HCT116 (cell line): Measurements from ENCODE around the gene BCL2L2. TPM values are rescaled to one million over a fixed set of nuclear protein-coding genes. Genes with fewer than 3 reads are reported as not detected.
A peak's percentile ranks its signal among the peaks of the same experiment; 100 is the strongest.

Experiments used
- ATAC-seq: fragments of 200-7000 bp; cut with Tn5 transposase; 2 replicates; pipeline ENCODE4 v1.9.1; 2020; ENCODE audit warnings: mild to moderate bottlenecking, moderate library complexity
- BruUV-seq: library from RNA; stranded (reverse); fragments of 400-500 nt; replicated peaks from 2 replicates; lab custom pipeline; 2021; lab: Mats Ljungman, UMichigan
- CTCF ChIA-PET: fragments of 300-600 bp; sonication (Branson Sonifier 250); formaldehyde crosslinking; loops from one replicate; lab custom pipeline; 2021; ENCODE audit warnings: antibody characterized with exemption; lab: Charles Lee
- POLR2A ChIA-PET: fragments of 300-600, 350-600 bp; sonication (Branson Sonifier 250); formaldehyde crosslinking; loops from one replicate; lab custom pipeline; 2021; ENCODE audit warnings: antibody characterized with exemption; lab: Charles Lee
- RAD21 ChIA-PET, 2 experiments: fragments of 300-600 bp; sonication (Branson Sonifier 250); formaldehyde crosslinking; loops; one replicate each; lab custom pipeline; 2023; ENCODE audit warnings: low total read pairs in 2 of 2; ENCODE audit not compliant: uncharacterized antibody in 2 of 2, unreplicated experiment in 2 of 2, low non-redundant PET in 1 of 2; lab: Charles Lee
- DNase-seq: peaks from one replicate; pipeline ENCODE4 v3.0.0-alpha.2; 2010; ENCODE audit warnings: low read depth, low spot score
- H2AFZ ChIP-seq: fragments of 200-600 bp; shearing (Covaris generic), sonication (generic); 2 replicates; pipeline ENCODE4 v1.6.1; 2017; ENCODE audit warnings: low read depth, mixed run types, mixed read lengths, antibody characterized with exemption, low read length; ENCODE audit not compliant: poor library complexity, severe bottlenecking
- H3K27ac ChIP-seq: 2 replicates; pipeline ENCODE4 v1.5.1; 2012; ENCODE audit warnings: low read depth, low read length
- H3K27me3 ChIP-seq: fragments of 200-600 bp; sonication (generic); 2 replicates; pipeline ENCODE4 v1.6.1; 2016; ENCODE audit warnings: mixed run types, low read length, mixed read lengths; ENCODE audit not compliant: insufficient read depth
- H3K36me3 ChIP-seq, 2 experiments: fragments of 200-500 bp in 1 of 2; fragments of 200-600 bp in 1 of 2; sonication (Bioruptor generic) in 1 of 2; sonication (generic) in 1 of 2; 2 replicates each; pipeline versions ENCODE4 v1.5.1 to v1.6.1; 2014 to 2016; ENCODE audit warnings: low read length in 2 of 2, inconsistent platforms in 1 of 2, mixed read lengths in 1 of 2, mixed run types in 1 of 2; ENCODE audit not compliant: insufficient read depth in 2 of 2, control insufficient read depth in 1 of 2
- H3K4me1 ChIP-seq, 2 experiments: fragments of 200-600 bp in 1 of 2; sonication (generic) in 1 of 2; 2 replicates each; pipeline versions ENCODE4 v1.5.1 to v1.6.1; 2012 to 2017; ENCODE audit warnings: low read length in 2 of 2, inconsistent platforms in 1 of 2, mild to moderate bottlenecking in 1 of 2, mixed read lengths in 1 of 2, mixed run types in 1 of 2, moderate library complexity in 1 of 2; ENCODE audit not compliant: insufficient read depth in 2 of 2, control insufficient read depth in 1 of 2
- H3K4me2 ChIP-seq: fragments of 200-600 bp; sonication (generic); 2 replicates; pipeline ENCODE4 v1.6.1; 2017; ENCODE audit warnings: mixed run types, low read length, mixed read lengths
- H3K4me3 ChIP-seq, 2 experiments: fragments of 200-600 bp in 1 of 2; sonication (generic) in 1 of 2; replicated peaks in 1 of 2; 2 replicates each; pipeline ENCODE4 v1.5.1; 2011 to 2016; ENCODE audit warnings: low read length in 2 of 2, control low read depth in 1 of 2, low read depth in 1 of 2, mild to moderate bottlenecking in 1 of 2, mixed read lengths in 1 of 2, mixed run types in 1 of 2
- H3K79me2 ChIP-seq: fragments of 200-600 bp; sonication (generic); 2 replicates; pipeline ENCODE4 v1.6.1; 2017; ENCODE audit warnings: mild to moderate bottlenecking, mixed run types, low read length, moderate library complexity, mixed read lengths; ENCODE audit not compliant: insufficient read depth
- H3K9ac ChIP-seq: fragments of 200-600 bp; sonication (generic); 2 replicates; pipeline ENCODE4 v1.6.1; 2016; ENCODE audit warnings: low read length, mixed read lengths
- H3K9me2 ChIP-seq: fragments of 200-600 bp; sonication (generic), shearing (Covaris generic); 2 replicates; pipeline ENCODE4 v1.6.1; 2017; ENCODE audit warnings: mixed run types, mild to moderate bottlenecking, moderate library complexity; ENCODE audit not compliant: insufficient read depth
- H3K9me3 ChIP-seq, 2 experiments: fragments of 200-500 bp in 1 of 2; fragments of 200-600 bp in 1 of 2; sonication (Bioruptor generic) in 1 of 2; sonication (generic) in 1 of 2; 2 replicates each; pipeline ENCODE4 v1.6.1; 2014 to 2017; ENCODE audit warnings: low read length in 2 of 2, mixed read lengths in 2 of 2, inconsistent platforms in 1 of 2, low read depth in 1 of 2, mild to moderate bottlenecking in 1 of 2, mixed run types in 1 of 2, moderate library complexity in 1 of 2; ENCODE audit not compliant: control insufficient read depth in 1 of 2, insufficient read depth in 1 of 2
- H4K20me1 ChIP-seq: fragments of 200-600 bp; sonication (generic), shearing (Covaris generic); 2 replicates; pipeline ENCODE4 v1.6.1; 2017; ENCODE audit warnings: mixed run types, mild to moderate bottlenecking, moderate library complexity; ENCODE audit not compliant: insufficient read depth
- ATF3 ChIP-seq: IDR thresholded peaks from 2 replicates; pipeline ENCODE4 v1.6.1; 2012
- CBX3 ChIP-seq: IDR thresholded peaks from 2 replicates; pipeline ENCODE4 v1.6.1; 2012; ENCODE audit warnings: low read depth
- EZH2 ChIP-seq: fragments of 200-600 bp; sonication (generic); IDR thresholded peaks from 2 replicates; pipeline ENCODE4 v1.6.1; 2017; ENCODE audit warnings: antibody characterized with exemption, mixed run types
- FOSL1 ChIP-seq: IDR thresholded peaks from 2 replicates; pipeline ENCODE4 v1.6.1; 2012; ENCODE audit warnings: low read depth
- RAD21 ChIP-seq: IDR thresholded peaks from 2 replicates; pipeline ENCODE4 v1.6.1; 2012; ENCODE audit warnings: low read depth, mild to moderate bottlenecking
- SRF ChIP-seq: IDR thresholded peaks from 2 replicates; pipeline ENCODE4 v1.6.1; 2012; ENCODE audit warnings: low read depth
- intact Hi-C: fragments of 100-400 bp; cut with micrococcal nuclease; formaldehyde crosslinking; loops from 2 replicates; pipeline ENCODE4 v1.10.0; 2022
- total RNA-seq: library from RNA; stranded (reverse); gene quantifications from one replicate; pipeline ENCODE4 v1.2.1, GENCODE V29; 2021; ENCODE audit not compliant: unreplicated experiment

The BCL2L2 gene
- total RNA-seq, 1 experiment from 2014 or later, result 25.5 TPM

DNA sequence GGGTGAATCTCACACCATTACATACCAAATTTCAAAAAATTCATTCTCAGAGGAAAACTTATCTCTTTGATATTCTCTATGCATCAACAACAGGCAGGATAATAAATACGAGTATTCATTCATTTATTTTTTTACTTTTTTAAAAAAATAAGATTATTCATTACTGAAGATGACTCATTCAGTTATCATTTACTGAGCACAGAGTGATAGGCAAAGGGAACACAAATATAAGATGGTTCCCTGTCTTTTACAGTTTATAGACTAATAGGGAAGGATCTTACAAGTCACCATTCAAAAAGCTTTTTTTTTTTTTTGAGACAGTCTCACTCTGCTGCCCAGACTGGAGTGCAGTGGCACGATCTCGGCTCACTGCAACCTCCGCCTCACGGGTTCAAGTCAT, 9.7 kb downstream of the BCL2L2 start:
- peaks cover 18% of the 10 kb centered on the region for H3K79me2 ChIP-seq
- CTCF ChIA-PET, result no interaction called here
- TF ChIP-seq FOSL1, result no peak
- TF ChIP-seq ATF3, result no peak
- no peak for TF ChIP-seq EZH2
- no peak for TF ChIP-seq SRF
- no TSS peak for BruUV-seq
- POLR2A ChIA-PET, result no interaction called here
- no peak overlapping the region for H3K4me2 ChIP-seq
- no peaks in the 10 kb centered on the region for H3K9me2 ChIP-seq
- H3K4me1 ChIP-seq, result peaks cover 8 to 14% of the 10 kb centered on the region in 2 experiments; a peak in 3 of 4 replicates
- DNase-seq (no peak), ATAC-seq (no peak)
- H3K27me3 ChIP-seq, result no peaks in the 10 kb centered on the region
- RAD21 ChIA-PET, result no interaction called here
- H3K27ac ChIP-seq, result no peak overlapping the region
- intact Hi-C loops, result no loop called here
- H3K4me3 ChIP-seq, result no peak overlapping the region
- no peak overlapping the region for H3K9ac ChIP-seq
- H3K9me3 ChIP-seq, result no peaks in the 10 kb centered on the region
- no peaks in the 10 kb centered on the region for H4K20me1 ChIP-seq
- peaks cover 8 to 14% of the 10 kb centered on the region in 2 experiments for H3K36me3 ChIP-seq
- no peak overlapping the region for H2AFZ ChIP-seq

DNA sequence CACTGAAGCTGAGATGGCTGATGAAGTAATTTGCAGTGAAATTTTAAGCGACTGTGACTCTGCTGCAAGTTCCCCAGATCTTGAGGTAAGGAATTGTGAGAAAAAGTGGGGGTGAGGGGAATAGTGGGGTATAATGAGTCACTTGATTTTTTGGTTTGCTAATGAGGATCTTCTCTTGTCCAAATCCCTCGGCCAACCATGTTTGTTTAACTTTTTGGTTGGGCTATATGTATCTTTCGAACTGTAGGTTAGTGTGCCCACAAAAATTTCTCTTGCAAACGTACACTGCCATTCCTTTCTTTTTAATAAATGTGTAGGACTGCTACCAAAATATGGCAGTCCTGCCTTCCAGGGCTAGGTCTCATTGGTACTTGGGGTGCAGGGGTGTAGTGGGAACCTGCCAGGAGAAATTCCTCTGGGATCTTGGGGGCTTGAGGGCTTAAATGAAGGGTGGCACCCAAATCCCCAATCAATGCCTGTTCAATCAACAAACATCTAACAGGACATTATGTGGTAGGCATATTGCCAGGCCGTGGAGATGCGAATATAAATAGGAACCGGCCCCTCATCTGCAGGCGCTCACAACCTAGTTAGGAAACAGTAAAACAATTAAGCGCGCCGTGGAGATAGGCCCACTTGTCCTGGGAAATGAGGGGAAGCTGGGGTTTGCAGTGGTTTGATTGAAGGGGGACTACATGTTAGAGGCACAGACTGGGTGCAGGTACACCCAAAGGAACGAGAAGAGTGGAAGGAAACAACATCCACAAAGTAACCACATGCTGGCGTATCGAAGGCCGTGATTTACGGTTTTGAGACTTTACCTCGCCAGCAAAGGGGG, 13.3 kb downstream of the BCL2L2 start:
- peaks cover 35% of the 10 kb centered on the region for H3K79me2 ChIP-seq
- no peak for DNase-seq
- H4K20me1 ChIP-seq, result no peaks in the 10 kb centered on the region
- H3K4me2 ChIP-seq, result peak overlapping the region; percentile 70
- peaks cover 12 to 23% of the 10 kb centered on the region in 2 experiments; a peak in 3 of 4 replicates for H3K4me1 ChIP-seq
- RAD21 ChIA-PET, result no interaction called here
- no peak for ATAC-seq
- TF ChIP-seq CBX3 (0 out of 2 replicates have a peak, but pooled peaks have one; percentile 4), RAD21 (no peak)
- H3K27ac ChIP-seq, result peak overlapping the region; percentile 71
- peaks cover 19 to 30% of the 10 kb centered on the region in 2 experiments; a peak in 3 of 4 replicates for H3K36me3 ChIP-seq
- CTCF ChIA-PET, result interaction anchor here (0.6 to 2.5 kb wide), 9 partner anchors 13 to 243 kb away, joined by 3 to 15 read pairs (median 7); partner anchors contain the start of gene BCL2L2
- no peaks in the 10 kb centered on the region for H3K9me2 ChIP-seq
- intact Hi-C loops, result no loop called here
- peak overlapping the region; percentile 44 to 98 for H3K4me3 ChIP-seq
- H3K9me3 ChIP-seq, result no peaks in the 10 kb centered on the region
- no peaks in the 10 kb centered on the region for H3K27me3 ChIP-seq
- H3K9ac ChIP-seq, result peak overlapping the region; percentile 51
- no peak overlapping the region for H2AFZ ChIP-seq
- no TSS peak for BruUV-seq
- POLR2A ChIA-PET, result interaction anchor here (1.5 to 2.8 kb wide), 4 partner anchors 13 to 34 kb away, joined by 6 to 21 read pairs (median 10); partner anchors contain the start of genes BCL2L2, HOMEZ and PPP1R3E
